Neuronal stem cell (in vitro differentiated cells): ENCODE data around the gene PWWP2A.

Experiments
- DNase-seq: peaks from one replicate; pipeline ENCODE4 v3.0.0-alpha.2; 2013; ENCODE audit warnings: low spot score
- H2AFZ ChIP-seq: one replicate; pipeline ENCODE4 v1.6.1; 2013; ENCODE audit warnings: mild to moderate bottlenecking, low read length, inconsistent platforms
- H2AK5ac ChIP-seq: 2 replicates; pipeline ENCODE4 v1.6.1; 2013; ENCODE audit warnings: low read depth, mild to moderate bottlenecking, inconsistent platforms, low read length, moderate library complexity, mixed read lengths
- H2BK120ac ChIP-seq: 2 replicates; pipeline ENCODE4 v1.6.1; 2013; ENCODE audit warnings: low read depth, mild to moderate bottlenecking, inconsistent platforms, low read length, moderate library complexity, mixed read lengths
- H2BK12ac ChIP-seq: one replicate; pipeline ENCODE4 v1.6.1; 2013; ENCODE audit warnings: low read length, inconsistent platforms
- H2BK15ac ChIP-seq: 2 replicates; pipeline ENCODE4 v1.6.1; 2013; ENCODE audit warnings: mild to moderate bottlenecking, low read length, inconsistent platforms, mixed read lengths
- H2BK5ac ChIP-seq: one replicate; pipeline ENCODE4 v1.6.1; 2013; ENCODE audit warnings: inconsistent platforms, mild to moderate bottlenecking, low read length, moderate library complexity
- H3K14ac ChIP-seq: one replicate; pipeline ENCODE4 v1.6.1; 2013; ENCODE audit warnings: low read length, inconsistent platforms
- H3K18ac ChIP-seq: 2 replicates; pipeline ENCODE4 v1.6.1; 2013; ENCODE audit warnings: low read length, inconsistent platforms
- H3K23ac ChIP-seq: 2 replicates; pipeline ENCODE4 v1.6.1; 2013; ENCODE audit warnings: low read depth, mild to moderate bottlenecking, mixed read lengths, low read length, inconsistent platforms; ENCODE audit not compliant: poor library complexity
- H3K27ac ChIP-seq: replicated peaks from 3 replicates; pipeline ENCODE4 v1.5.1; 2013; ENCODE audit warnings: low read length, inconsistent platforms
- H3K27me3 ChIP-seq, 3 experiments: 2 replicates each; pipeline ENCODE4 v1.6.1; 2013; ENCODE audit warnings: low read length in 3 of 3, mild to moderate bottlenecking in 2 of 3, inconsistent platforms in 1 of 3, low read depth in 1 of 3, mixed read lengths in 1 of 3, moderate library complexity in 1 of 3; ENCODE audit not compliant: control insufficient read depth in 3 of 3, insufficient read depth in 3 of 3
- H3K36me3 ChIP-seq, 2 donors: replicated peaks in 1 of 2; 2 replicates each; pipeline ENCODE4 v1.6.1; 2013; ENCODE audit warnings: low read length in 2 of 2; ENCODE audit not compliant: control insufficient read depth in 2 of 2, insufficient read depth in 2 of 2
- H3K4ac ChIP-seq: 2 replicates; pipeline ENCODE4 v1.6.1; 2013; ENCODE audit warnings: inconsistent platforms, mild to moderate bottlenecking, low read length, moderate library complexity
- H3K4me1 ChIP-seq, 2 donors: 1 replicate in 1 of 2; 2 replicates in 1 of 2; pipeline ENCODE4 v1.6.1; 2013; ENCODE audit warnings: low read length in 2 of 2, low read depth in 1 of 2; ENCODE audit not compliant: control insufficient read depth in 2 of 2, insufficient read depth in 1 of 2
- H3K4me2 ChIP-seq: one replicate; pipeline ENCODE4 v1.6.1; 2013; ENCODE audit warnings: mild to moderate bottlenecking, low read length, inconsistent platforms; ENCODE audit not compliant: insufficient read depth, poor library complexity, severe bottlenecking
- H3K4me3 ChIP-seq, 2 donors: 2 replicates each; pipeline ENCODE4 v1.5.1; 2013; ENCODE audit warnings: low read length in 2 of 2, mild to moderate bottlenecking in 2 of 2, inconsistent platforms in 1 of 2, moderate library complexity in 1 of 2
- H3K79me1 ChIP-seq: one replicate; pipeline ENCODE4 v1.6.1; 2013; ENCODE audit warnings: low read depth, mild to moderate bottlenecking, inconsistent platforms, low read length, moderate library complexity
- H3K9ac ChIP-seq: one replicate; pipeline ENCODE4 v1.6.1; 2013; ENCODE audit warnings: mild to moderate bottlenecking, low read depth, low read length, inconsistent platforms; ENCODE audit not compliant: poor library complexity
- H3K9me3 ChIP-seq, 2 donors: replicated peaks in 1 of 2; 2 replicates each; pipeline versions ENCODE3 to v1.6.1; 2013; ENCODE audit warnings: low read length in 2 of 2, mild to moderate bottlenecking in 2 of 2, inconsistent platforms in 1 of 2, low read depth in 1 of 2, mixed read lengths in 1 of 2, moderate library complexity in 1 of 2; ENCODE audit not compliant: control insufficient read depth in 2 of 2, insufficient read depth in 1 of 2
- H4K8ac ChIP-seq: one replicate; pipeline ENCODE4 v1.6.1; 2013; ENCODE audit warnings: low read depth, mild to moderate bottlenecking, inconsistent platforms, low read length, moderate library complexity
- H4K91ac ChIP-seq: one replicate; pipeline ENCODE4 v1.6.1; 2013; ENCODE audit warnings: low read length, low read depth, mild to moderate bottlenecking, inconsistent platforms; ENCODE audit not compliant: poor library complexity
- WGBS, 2 donors: extraction: QIAGEN DNeasy Blood & Tissue Kit; methylation state at CpG; one replicate each; pipeline ENCODE4 v1.1.7; 2013; ENCODE audit warnings: missing lambda C conversion rate in 2 of 2, mixed read lengths in 1 of 2; ENCODE audit not compliant: insufficient read length in 2 of 2, insufficient replicate concordance in 1 of 2; ENCODE audit errors: extremely low coverage in 2 of 2; 5-methylcytosine and 5-hydroxymethylcytosine counted together

Gene PWWP2A

GRCh38 chr5:160049099-160049498 lies 70.2 kb downstream of the PWWP2A start:
- H2BK12ac ChIP-seq: no peak overlapping the region
- peaks cover 0 to 2% of the 10 kb centered on the region in 2 donors for H3K9me3 ChIP-seq
- no peak overlapping the region for H2AFZ ChIP-seq
- no peak overlapping the region for H2AK5ac ChIP-seq
- no peak overlapping the region for H2BK120ac ChIP-seq
- no peak overlapping the region for H3K4me3 ChIP-seq
- H3K79me1 ChIP-seq: no peaks in the 10 kb centered on the region
- H3K27me3 ChIP-seq: no peaks in the 10 kb centered on the region
- no peak for DNase-seq
- H4K8ac ChIP-seq: no peak overlapping the region
- H3K23ac ChIP-seq: no peak overlapping the region
- H4K91ac ChIP-seq: no peak overlapping the region
- peaks cover 0 to 10% of the 10 kb centered on the region in 2 donors for H3K4me1 ChIP-seq
- H3K36me3 ChIP-seq: peaks cover 10 to 67% of the 10 kb centered on the region in 2 donors
- H2BK15ac ChIP-seq: no peak overlapping the region
- no peak overlapping the region for H3K18ac ChIP-seq
- H3K27ac ChIP-seq: no peak overlapping the region
- no peak overlapping the region for H3K9ac ChIP-seq
- H2BK5ac ChIP-seq: no peak overlapping the region
- H3K14ac ChIP-seq: no peak overlapping the region
- no CpG with 5 or more reads among the region's 3 CpGs for WGBS, 2 donors
- no peak overlapping the region for H3K4me2 ChIP-seq
- no peak overlapping the region for H3K4ac ChIP-seq

DNA sequence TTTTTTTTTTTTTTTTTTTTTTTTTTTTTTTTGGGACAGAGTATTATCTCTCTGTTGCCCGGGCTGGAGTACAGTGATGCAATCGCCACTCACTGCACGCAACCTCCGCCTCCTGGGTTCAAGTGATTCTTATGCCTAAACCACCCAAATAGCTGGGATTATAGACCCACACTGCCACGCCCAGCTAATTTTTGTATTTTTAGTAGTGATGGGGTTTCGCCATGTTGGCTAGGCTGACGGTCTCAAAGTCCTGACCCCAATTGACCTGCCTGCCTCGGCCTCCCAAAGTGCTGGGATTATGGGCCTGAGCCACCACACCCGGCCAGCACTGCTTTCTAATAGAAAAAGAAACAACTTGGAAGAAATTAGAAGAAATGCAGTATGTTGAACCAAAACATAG lies 71.1 kb downstream of the PWWP2A start:
- H2BK120ac ChIP-seq: no peak overlapping the region
- H3K9me3 ChIP-seq: peaks cover 0 to 2% of the 10 kb centered on the region in 2 donors
- H3K4me2 ChIP-seq: no peak overlapping the region
- H4K91ac ChIP-seq: no peak overlapping the region
- H2AK5ac ChIP-seq: no peak overlapping the region
- no peak overlapping the region for H2BK15ac ChIP-seq
- DNase-seq: no peak
- H3K4me3 ChIP-seq: no peak overlapping the region
- H3K27ac ChIP-seq: no peak overlapping the region
- no peak overlapping the region for H3K23ac ChIP-seq
- H3K4me1 ChIP-seq: peaks cover 0 to 19% of the 10 kb centered on the region in 2 donors
- no peak overlapping the region for H3K14ac ChIP-seq
- H4K8ac ChIP-seq: no peak overlapping the region
- no peaks in the 10 kb centered on the region for H3K27me3 ChIP-seq
- H3K4ac ChIP-seq: no peak overlapping the region
- no peak overlapping the region for H3K18ac ChIP-seq
- H3K36me3 ChIP-seq: peaks cover 10 to 65% of the 10 kb centered on the region in 2 donors
- no peak overlapping the region for H2AFZ ChIP-seq
- H3K79me1 ChIP-seq: no peaks in the 10 kb centered on the region
- H3K9ac ChIP-seq: no peak overlapping the region
- H2BK12ac ChIP-seq: no peak overlapping the region
- no peak overlapping the region for H2BK5ac ChIP-seq
- no CpG with 5 or more reads among the region's 9 CpGs for WGBS, 2 donors

- H3K9ac ChIP-seq: no peak overlapping the region
- no peak overlapping the region for H2BK120ac ChIP-seq
- DNase-seq: no peak
- no peak overlapping the region for H2BK15ac ChIP-seq
- H3K23ac ChIP-seq: no peak overlapping the region
- H3K14ac ChIP-seq: no peak overlapping the region
- H3K4me3 ChIP-seq: no peak overlapping the region
- H3K9me3 ChIP-seq: peaks cover 0 to 2% of the 10 kb centered on the region in 2 donors
- H4K8ac ChIP-seq: no peak overlapping the region
- no peak overlapping the region for H4K91ac ChIP-seq
- H3K4ac ChIP-seq: no peak overlapping the region
- peaks cover 0 to 19% of the 10 kb centered on the region in 2 donors for H3K4me1 ChIP-seq
- no CpG with 5 or more reads among the region's 3 CpGs for WGBS, 2 donors
- no peak overlapping the region for H2AFZ ChIP-seq
- H3K18ac ChIP-seq: no peak overlapping the region
- peaks cover 10 to 64% of the 10 kb centered on the region in 2 donors for H3K36me3 ChIP-seq
- H2BK12ac ChIP-seq: no peak overlapping the region
- H3K4me2 ChIP-seq: no peak overlapping the region
- H3K79me1 ChIP-seq: no peaks in the 10 kb centered on the region
- no peak overlapping the region for H2AK5ac ChIP-seq
- H3K27me3 ChIP-seq: no peaks in the 10 kb centered on the region
- H3K27ac ChIP-seq: no peak overlapping the region
- H2BK5ac ChIP-seq: no peak overlapping the region
Observed at GRCh38 chr5:160047423-160047822, 71.8 kb downstream of the PWWP2A start.

- H3K4me2 ChIP-seq: no peak overlapping the region
- peak overlapping the region; percentile 56 for H2AFZ ChIP-seq
- no peak overlapping the region for H4K91ac ChIP-seq
- H2BK120ac ChIP-seq: no peak overlapping the region
- H3K18ac ChIP-seq: no peak overlapping the region
- H3K36me3 ChIP-seq: peaks cover 9 to 66% of the 10 kb centered on the region in 2 donors
- no peak overlapping the region for H2BK5ac ChIP-seq
- DNase-seq: no peak
- no peak overlapping the region for H3K4me3 ChIP-seq
- no peak overlapping the region for H3K9ac ChIP-seq
- no peak overlapping the region for H2AK5ac ChIP-seq
- H2BK12ac ChIP-seq: no peak overlapping the region
- no peaks in the 10 kb centered on the region for H3K79me1 ChIP-seq
- H2BK15ac ChIP-seq: no peak overlapping the region
- H3K27me3 ChIP-seq: no peaks in the 10 kb centered on the region
- H4K8ac ChIP-seq: no peak overlapping the region
- H3K14ac ChIP-seq: no peak overlapping the region
- H3K4me1 ChIP-seq: peaks cover 0 to 19% of the 10 kb centered on the region in 2 donors
- H3K27ac ChIP-seq: no peak overlapping the region
- H3K9me3 ChIP-seq: peaks cover 0 to 2% of the 10 kb centered on the region in 2 donors
- no peak overlapping the region for H3K4ac ChIP-seq
- WGBS, 2 donors: no CpG with 5 or more reads among the region's 3 CpGs
- H3K23ac ChIP-seq: no peak overlapping the region
Observed at GRCh38 chr5:160044967-160045366, 74.3 kb downstream of the PWWP2A start.
